ENCODE results near the gene TMEM147.

GRCh38 chr19:35553385-35554000 lies 8.1 kb downstream of the TMEM147 start:
- TF ChIP-seq, protein P1, sequence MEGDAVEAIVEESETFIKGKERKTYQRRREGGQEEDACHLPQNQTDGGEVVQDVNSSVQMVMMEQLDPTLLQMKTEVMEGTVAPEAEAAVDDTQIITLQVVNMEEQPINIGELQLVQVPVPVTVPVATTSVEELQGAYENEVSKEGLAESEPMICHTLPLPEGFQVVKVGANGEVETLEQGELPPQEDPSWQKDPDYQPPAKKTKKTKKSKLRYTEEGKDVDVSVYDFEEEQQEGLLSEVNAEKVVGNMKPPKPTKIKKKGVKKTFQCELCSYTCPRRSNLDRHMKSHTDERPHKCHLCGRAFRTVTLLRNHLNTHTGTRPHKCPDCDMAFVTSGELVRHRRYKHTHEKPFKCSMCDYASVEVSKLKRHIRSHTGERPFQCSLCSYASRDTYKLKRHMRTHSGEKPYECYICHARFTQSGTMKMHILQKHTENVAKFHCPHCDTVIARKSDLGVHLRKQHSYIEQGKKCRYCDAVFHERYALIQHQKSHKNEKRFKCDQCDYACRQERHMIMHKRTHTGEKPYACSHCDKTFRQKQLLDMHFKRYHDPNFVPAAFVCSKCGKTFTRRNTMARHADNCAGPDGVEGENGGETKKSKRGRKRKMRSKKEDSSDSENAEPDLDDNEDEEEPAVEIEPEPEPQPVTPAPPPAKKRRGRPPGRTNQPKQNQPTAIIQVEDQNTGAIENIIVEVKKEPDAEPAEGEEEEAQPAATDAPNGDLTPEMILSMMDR (IDR thresholded peaks at IDR 0.05) = no peak
- no peak for TF ChIP-seq POLR2A (IDR thresholded peaks at IDR 0.05)

All from testis (tissue), 2 donors.